A549 (cell line): ENCODE results near the gene CGRRF1. TPM values are rescaled to one million over a fixed set of nuclear protein-coding genes. Genes with fewer than 3 reads are reported as not detected.

Experiments
- ATAC-seq, 2 experiments: fragments of 200-7000 bp in 1 of 2; fragments of >200 bp in 1 of 2; cut with Nextera tagmentation in 1 of 2; cut with Tn5 transposase in 1 of 2; 3 replicates each; pipeline versions ENCODE4 v1.8.0 to v1.9.1; 2018 to 2020; ENCODE audit warnings: mild to moderate bottlenecking in 1 of 2, moderate library complexity in 1 of 2
- CTCF ChIA-PET: fragments of 300-600 bp; sonication (Branson Sonifier 250); formaldehyde crosslinking; extraction: SDS; loops from one replicate; lab custom pipeline; 2021; ENCODE audit warnings: antibody characterized with exemption, inconsistent platforms; lab: Yijun Ruan, JAX
- POLR2A ChIA-PET: fragments of 350-600 bp; formaldehyde crosslinking; extraction: SDS; loops from one replicate; lab custom pipeline; 2021; ENCODE audit warnings: antibody characterized with exemption, inconsistent platforms; lab: Yijun Ruan, JAX
- DNase-seq, 2 experiments: peaks; one replicate each; pipeline versions ENCODE4 v3.0.0 to v3.0.0-alpha.2; 2011 to 2016; ENCODE audit warnings: low read depth in 1 of 2, low spot score in 1 of 2
- FAIRE-seq: peaks from 2 replicates; lab custom pipeline; 2011; peaks lifted over from hg19 to GRCh38; lab: Jason Lieb, UNC
- H3K27ac ChIP-seq, 2 experiments: fragments of >200 bp; sonication (Bioruptor Twin); formaldehyde crosslinking; 3 replicates each; pipeline ENCODE4 v1.5.1; 2016 to 2017
- H3K4me1 ChIP-seq: fragments of >200 bp; sonication (Bioruptor Twin); formaldehyde crosslinking; 3 replicates; pipeline ENCODE4 v1.6.1; 2016
- H3K4me2 ChIP-seq: fragments of >200 bp; sonication (Bioruptor Twin); formaldehyde crosslinking; 3 replicates; pipeline ENCODE4 v1.6.1; 2016
- H3K4me3 ChIP-seq: fragments of >200 bp; sonication (Bioruptor Twin); formaldehyde crosslinking; 3 replicates; pipeline ENCODE4 v1.5.1; 2016
- H3K9me3 ChIP-seq: fragments of >200 bp; sonication (Bioruptor Twin); formaldehyde crosslinking; 3 replicates; pipeline ENCODE4 v1.6.1; 2016
- BHLHE40 ChIP-seq: IDR thresholded peaks from 2 replicates; pipeline ENCODE4 v1.6.1; 2012; ENCODE audit warnings: low read depth, low read length, inconsistent platforms
- CBX2 ChIP-seq: fragments of 200-600 bp; sonication (generic); IDR thresholded peaks from 2 replicates; pipeline ENCODE4 v1.6.1; 2016; ENCODE audit warnings: low read depth, mild to moderate bottlenecking, borderline replicate concordance
- CBX8 ChIP-seq: fragments of 200-600 bp; sonication (generic); IDR thresholded peaks from 2 replicates; pipeline ENCODE4 v1.6.1; 2016
- E2F6 ChIP-seq: IDR thresholded peaks from 2 replicates; pipeline ENCODE4 v1.6.1; 2012; ENCODE audit warnings: low read depth, borderline replicate concordance
- FOSB ChIP-seq: fragments of 250-450 bp; sonication (Bioruptor Pico); IDR thresholded peaks from 2 replicates; pipeline ENCODE4 v1.5.0; 2020; ENCODE audit warnings: mild to moderate bottlenecking, moderate library complexity
- FOSL2 ChIP-seq, 2 experiments: fragments of 450-650 bp in 1 of 2; fragments of >200 bp in 1 of 2; sonication (Bioruptor Twin) in 1 of 2; formaldehyde crosslinking; IDR thresholded peaks; 2 replicates each; pipeline versions ENCODE4 v1.5.0 to v1.6.1; 2016 to 2020; ENCODE audit warnings: mild to moderate bottlenecking in 1 of 2, moderate library complexity in 1 of 2
- GATA3 ChIP-seq: IDR thresholded peaks from 2 replicates; pipeline ENCODE4 v1.6.1; 2012; ENCODE audit warnings: borderline replicate concordance
- JUN ChIP-seq, 2 experiments: fragments of >200 bp; sonication (Bioruptor Twin); formaldehyde crosslinking; IDR thresholded peaks; 2 replicates in 1 of 2; 3 replicates in 1 of 2; pipeline ENCODE4 v1.6.1; 2016 to 2017
- KDM5A ChIP-seq: fragments of 200-600 bp; sonication (generic); IDR thresholded peaks from 2 replicates; pipeline ENCODE4 v1.6.1; 2016; ENCODE audit warnings: antibody characterized with exemption, mild to moderate bottlenecking
- MAFK ChIP-seq: fragments of 450-650 bp; IDR thresholded peaks from 2 replicates; pipeline ENCODE4 v1.6.1; 2014; ENCODE audit not compliant: partially characterized antibody
- MAZ ChIP-seq: fragments of 150-350 bp; IDR thresholded peaks from 2 replicates; pipeline ENCODE4 v1.6.1; 2014; ENCODE audit warnings: antibody characterized with exemption, low read depth, low read length, borderline replicate concordance
- MYC ChIP-seq: IDR thresholded peaks from 2 replicates; pipeline ENCODE4 v1.6.1; 2012; ENCODE audit warnings: mild to moderate bottlenecking, inconsistent platforms, low read length, improper control_type of control experiment, borderline replicate concordance
- NPAS2 ChIP-seq: fragments of 250-450 bp; sonication (Bioruptor Pico); IDR thresholded peaks from 2 replicates; pipeline ENCODE4 v1.8.0; 2022; ENCODE audit warnings: mild to moderate bottlenecking, moderate library complexity, borderline replicate concordance
- PBX3 ChIP-seq: IDR thresholded peaks from 2 replicates; pipeline ENCODE4 v1.6.1; 2012
- PHF8 ChIP-seq: fragments of 200-600 bp; sonication (generic); IDR thresholded peaks from 2 replicates; pipeline ENCODE4 v1.6.1; 2016; ENCODE audit warnings: low read depth, mild to moderate bottlenecking, antibody characterized with exemption, moderate library complexity, borderline replicate concordance
- POLR2A ChIP-seq: IDR thresholded peaks from 2 replicates; pipeline ENCODE4 v1.6.1; 2012; ENCODE audit warnings: mild to moderate bottlenecking, low read length
- POLR2AphosphoS2 ChIP-seq: conservative IDR thresholded peaks from 2 replicates; pipeline ENCODE4 v1.6.1; 2012; ENCODE audit warnings: low read length, improper control_type of control experiment, inconsistent platforms
- RAD21 ChIP-seq, 2 experiments: fragments of >200 bp in 1 of 2; sonication (Bioruptor Twin) in 1 of 2; formaldehyde crosslinking in 1 of 2; IDR thresholded peaks in 1 of 2; conservative IDR thresholded peaks in 1 of 2; 2 replicates in 1 of 2; 3 replicates in 1 of 2; pipeline ENCODE4 v1.6.1; 2012 to 2018; ENCODE audit warnings: inconsistent platforms in 1 of 2
- SREBF2 ChIP-seq: fragments of 450-650 bp; IDR thresholded peaks from 2 replicates; pipeline ENCODE4 v1.6.1; 2014; ENCODE audit warnings: mild to moderate bottlenecking, moderate library complexity
- ZFP36 ChIP-seq: fragments of 450-650 bp; IDR thresholded peaks from 2 replicates; pipeline ENCODE4 v1.6.1; 2014; ENCODE audit warnings: borderline replicate concordance; ENCODE audit not compliant: partially characterized antibody
- WGBS: methylation state at CpG from one replicate; pipeline ENCODE4 v1.1.6; 2017; ENCODE audit errors: missing lambda C conversion rate; 5-methylcytosine and 5-hydroxymethylcytosine counted together
- polyA plus RNA-seq, 4 experiments: library from polyadenylated mRNA; depleted of rRNA in 3 of 4; stranded (reverse); fragments of >200 nt; fragmentation: RNase III in 1 of 4; extraction: RNeasy Plus Mini Kit Qiagen cat#74134 plus additional on column Dnase treatment in 1 of 4; gene quantifications; 2 replicates in 3 of 4; 3 replicates in 1 of 4; pipeline ENCODE4 v1.2.3, GENCODE V29; 2011 to 2017
- TF ChIP-seq, protein P1 (sequence below): fragments of >200 bp; sonication (Bioruptor Twin); formaldehyde crosslinking; IDR thresholded peaks from 3 replicates; pipeline ENCODE4 v1.6.1; 2016
- TF ChIP-seq, protein P2 (sequence below): fragments of 250-450 bp; sonication (Bioruptor Pico); IDR thresholded peaks from 2 replicates; pipeline ENCODE4 v1.5.0; 2021; ENCODE audit warnings: mild to moderate bottlenecking, moderate library complexity, borderline replicate concordance
- TF ChIP-seq, protein P3 (sequence below): fragments of >200 bp; sonication (Bioruptor Twin); formaldehyde crosslinking; IDR thresholded peaks from 3 replicates; pipeline ENCODE4 v1.5.1; 2016
- TF ChIP-seq, protein P4 (sequence below): fragments of 450-650 bp; IDR thresholded peaks from 2 replicates; pipeline ENCODE4 v1.6.1; 2014; ENCODE audit warnings: antibody characterized with exemption
- TF ChIP-seq, protein P5 (sequence below): fragments of >200 bp; sonication (Bioruptor Twin); formaldehyde crosslinking; IDR thresholded peaks from 2 replicates; pipeline ENCODE4 v1.6.1; 2016
- TF ChIP-seq, protein P6 (sequence below): IDR thresholded peaks from 2 replicates; pipeline ENCODE4 v1.6.1; 2012

Gene CGRRF1
- polyA plus RNA-seq, 2 of the 4 experiments (the other 2 are of a cell fraction): 15.8 to 35.4 TPM

- peak overlapping the region; percentile 86 for H3K4me2 ChIP-seq
- H3K4me3 ChIP-seq: peak overlapping the region; percentile 84
- ChIA-PET CTCF (interaction anchor here (0.7 to 8.0 kb wide), 14 partner anchors 9 to 378 kb away, joined by 3 to 66 read pairs (median 4); partner anchors contain the start of genes CGRRF1 and CNIH1), POLR2A (interaction anchor here (1.0 to 2.7 kb wide), 6 partner anchors 9 to 539 kb away, joined by 3 to 13 read pairs (median 4); partner anchors contain the start of genes CGRRF1, SOCS4 and WDHD1)
- no peak for FAIRE-seq
- TF ChIP-seq FOSB (0 out of 2 replicates have a peak, but pooled peaks have one; percentile 49), POLR2AphosphoS2 (no peak)
- 4% methylated on average over 9 of the region's 9 CpGs for WGBS
- no peaks in the 10 kb centered on the region for H3K9me3 ChIP-seq
- H3K4me1 ChIP-seq: peaks cover 31% of the 10 kb centered on the region
- DNase-seq: no peak
- H3K27ac ChIP-seq: peak overlapping the region; percentile 95 to 98
- ATAC-seq: peak in 1 of 2 experiments; percentile 58; a peak in 2 of 6 replicates
These were observed 21.4 kb upstream of the CGRRF1 start for GRCh38 chr14:54488318-54488645.

- DNase-seq: peak; percentile 79 to 94
- peak within 1 kb of the TSS; percentile 87 for H3K4me2 ChIP-seq
- peak; percentile 95 to 97 for ATAC-seq
- peaks cover 26% of the 10 kb centered on the region for H3K4me1 ChIP-seq
- WGBS: 1% methylated on average over 29 of the region's 51 CpGs
- peak within 1 kb of the TSS; percentile 95 to 98 for H3K27ac ChIP-seq
- CTCF ChIA-PET: interaction anchor here (0.7 to 8.0 kb wide), 17 partner anchors 8 to 377 kb away, joined by 3 to 66 read pairs (median 4); partner anchors contain the start of genes CGRRF1 and CNIH1
- TF ChIP-seq, protein P1, sequence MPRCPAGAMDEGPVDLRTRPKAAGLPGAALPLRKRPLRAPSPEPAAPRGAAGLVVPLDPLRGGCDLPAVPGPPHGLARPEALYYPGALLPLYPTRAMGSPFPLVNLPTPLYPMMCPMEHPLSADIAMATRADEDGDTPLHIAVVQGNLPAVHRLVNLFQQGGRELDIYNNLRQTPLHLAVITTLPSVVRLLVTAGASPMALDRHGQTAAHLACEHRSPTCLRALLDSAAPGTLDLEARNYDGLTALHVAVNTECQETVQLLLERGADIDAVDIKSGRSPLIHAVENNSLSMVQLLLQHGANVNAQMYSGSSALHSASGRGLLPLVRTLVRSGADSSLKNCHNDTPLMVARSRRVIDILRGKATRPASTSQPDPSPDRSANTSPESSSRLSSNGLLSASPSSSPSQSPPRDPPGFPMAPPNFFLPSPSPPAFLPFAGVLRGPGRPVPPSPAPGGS: peak; percentile 65; the same call in 2 of the 3 replicates
- TF ChIP-seq RAD21 (conservative IDR thresholded peaks at IDR 0.05 in 1 of 2, IDR thresholded peaks at IDR 0.05 in 1 of 2) (0 out of 5 replicates have a peak, but pooled peaks of 1 of the 2 experiments have one; percentile 8), JUN (IDR thresholded peaks at IDR 0.05) (peak; percentile 36 to 86; a peak in 3 of 5 replicates), CBX2 (no peak), E2F6 (peak; percentile 57; the same call in 1 of the 2 replicates), NPAS2 (CRISPR knock-in tag) (peak; percentile 62; the same call in 1 of the 2 replicates), PBX3 (peak; percentile 23; the same call in 1 of the 2 replicates), CBX8 (no peak), MYC (0 out of 2 replicates have a peak, but pooled peaks have one; percentile 36), SREBF2 (no peak), MAFK (no peak), BHLHE40 (peak; percentile 98), PHF8 (peak; percentile 90), MAZ (no peak), KDM5A (no peak), GATA3 (0 out of 2 replicates have a peak, but pooled peaks have one; percentile 15), ZFP36 (no peak), FOSL2 (IDR thresholded peaks at IDR 0.05) (no peak), FOSL2 (CRISPR knock-in tag; IDR thresholded peaks at IDR 0.05) (0 out of 2 replicates have a peak, but pooled peaks have one; percentile 31), POLR2A (peak; percentile 69)
- TF ChIP-seq, protein P2, sequence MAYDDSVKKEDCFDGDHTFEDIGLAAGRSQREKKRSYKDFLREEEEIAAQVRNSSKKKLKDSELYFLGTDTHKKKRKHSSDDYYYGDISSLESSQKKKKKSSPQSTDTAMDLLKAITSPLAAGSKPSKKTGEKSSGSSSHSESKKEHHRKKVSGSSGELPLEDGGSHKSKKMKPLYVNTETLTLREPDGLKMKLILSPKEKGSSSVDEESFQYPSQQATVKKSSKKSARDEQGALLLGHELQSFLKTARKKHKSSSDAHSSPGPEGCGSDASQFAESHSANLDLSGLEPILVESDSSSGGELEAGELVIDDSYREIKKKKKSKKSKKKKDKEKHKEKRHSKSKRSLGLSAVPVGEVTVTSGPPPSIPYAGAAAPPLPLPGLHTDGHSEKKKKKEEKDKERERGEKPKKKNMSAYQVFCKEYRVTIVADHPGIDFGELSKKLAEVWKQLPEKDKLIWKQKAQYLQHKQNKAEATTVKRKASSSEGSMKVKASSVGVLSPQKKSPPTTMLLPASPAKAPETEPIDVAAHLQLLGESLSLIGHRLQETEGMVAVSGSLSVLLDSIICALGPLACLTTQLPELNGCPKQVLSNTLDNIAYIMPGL: no peak
- TF ChIP-seq, protein P3, sequence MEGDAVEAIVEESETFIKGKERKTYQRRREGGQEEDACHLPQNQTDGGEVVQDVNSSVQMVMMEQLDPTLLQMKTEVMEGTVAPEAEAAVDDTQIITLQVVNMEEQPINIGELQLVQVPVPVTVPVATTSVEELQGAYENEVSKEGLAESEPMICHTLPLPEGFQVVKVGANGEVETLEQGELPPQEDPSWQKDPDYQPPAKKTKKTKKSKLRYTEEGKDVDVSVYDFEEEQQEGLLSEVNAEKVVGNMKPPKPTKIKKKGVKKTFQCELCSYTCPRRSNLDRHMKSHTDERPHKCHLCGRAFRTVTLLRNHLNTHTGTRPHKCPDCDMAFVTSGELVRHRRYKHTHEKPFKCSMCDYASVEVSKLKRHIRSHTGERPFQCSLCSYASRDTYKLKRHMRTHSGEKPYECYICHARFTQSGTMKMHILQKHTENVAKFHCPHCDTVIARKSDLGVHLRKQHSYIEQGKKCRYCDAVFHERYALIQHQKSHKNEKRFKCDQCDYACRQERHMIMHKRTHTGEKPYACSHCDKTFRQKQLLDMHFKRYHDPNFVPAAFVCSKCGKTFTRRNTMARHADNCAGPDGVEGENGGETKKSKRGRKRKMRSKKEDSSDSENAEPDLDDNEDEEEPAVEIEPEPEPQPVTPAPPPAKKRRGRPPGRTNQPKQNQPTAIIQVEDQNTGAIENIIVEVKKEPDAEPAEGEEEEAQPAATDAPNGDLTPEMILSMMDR: peak; percentile 37
- TF ChIP-seq, protein P4, sequence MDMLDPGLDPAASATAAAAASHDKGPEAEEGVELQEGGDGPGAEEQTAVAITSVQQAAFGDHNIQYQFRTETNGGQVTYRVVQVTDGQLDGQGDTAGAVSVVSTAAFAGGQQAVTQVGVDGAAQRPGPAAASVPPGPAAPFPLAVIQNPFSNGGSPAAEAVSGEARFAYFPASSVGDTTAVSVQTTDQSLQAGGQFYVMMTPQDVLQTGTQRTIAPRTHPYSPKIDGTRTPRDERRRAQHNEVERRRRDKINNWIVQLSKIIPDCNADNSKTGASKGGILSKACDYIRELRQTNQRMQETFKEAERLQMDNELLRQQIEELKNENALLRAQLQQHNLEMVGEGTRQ: peak; percentile 90
- TF ChIP-seq, protein P5, sequence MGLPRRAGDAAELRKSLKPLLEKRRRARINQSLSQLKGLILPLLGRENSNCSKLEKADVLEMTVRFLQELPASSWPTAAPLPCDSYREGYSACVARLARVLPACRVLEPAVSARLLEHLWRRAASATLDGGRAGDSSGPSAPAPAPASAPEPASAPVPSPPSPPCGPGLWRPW: no peak
- TF ChIP-seq, protein P6, sequence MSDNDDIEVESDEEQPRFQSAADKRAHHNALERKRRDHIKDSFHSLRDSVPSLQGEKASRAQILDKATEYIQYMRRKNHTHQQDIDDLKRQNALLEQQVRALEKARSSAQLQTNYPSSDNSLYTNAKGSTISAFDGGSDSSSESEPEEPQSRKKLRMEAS: peak; percentile 92
- POLR2A ChIA-PET: interaction anchor here (1.0 to 2.7 kb wide), 6 partner anchors 9 to 538 kb away, joined by 3 to 13 read pairs (median 4); partner anchors contain the start of genes CGRRF1, SOCS4 and WDHD1
- peak within 1 kb of the TSS; percentile 84 for H3K4me3 ChIP-seq
- H3K9me3 ChIP-seq: no peaks in the 10 kb centered on the region
- FAIRE-seq: no peak
These were observed 20.9 kb upstream of the CGRRF1 start, which contains the start of gene GMFB for GRCh38 chr14:54488646-54489317. TSS of gene GMFB (minus strand) at chr14:54488980. CDS start at chr14:54488927, 53 bp downstream.
